Islet precursor cell (in vitro differentiated cells): ENCODE results near the gene ITGB3BP.

Source experiments
- DNase-seq: peaks from one replicate; pipeline ENCODE4 v3.0.0-alpha.2; 2018

Gene ITGB3BP

GRCh38 chr1:63414691-63415365 is 108.2 kb downstream of the ITGB3BP start:
- DNase-seq, result no peak

- no peak for DNase-seq
These were observed 109.6 kb downstream of the ITGB3BP start for GRCh38 chr1:63413394-63413793.

- DNase-seq, result no peak
These were observed 112.0 kb downstream of the ITGB3BP start for GRCh38 chr1:63411066-63411465.

GRCh38 chr1:63408331-63408730 is 114.7 kb downstream of the ITGB3BP start:
- no peak for DNase-seq

- no peak for DNase-seq
These were observed 116.0 kb downstream of the ITGB3BP start for GRCh38 chr1:63407002-63407401.

GRCh38 chr1:63405987-63406386 is 117.0 kb downstream of the ITGB3BP start:
- DNase-seq, result no peak

GRCh38 chr1:63405021-63405420 is 118.0 kb downstream of the ITGB3BP start:
- no peak for DNase-seq

- no peak for DNase-seq
These were observed 119.6 kb downstream of the ITGB3BP start for GRCh38 chr1:63403386-63403785.

GRCh38 chr1:63401945-63402344 is 121.1 kb downstream of the ITGB3BP start:
- DNase-seq, result no peak
